Duodenal mucosa (tissue), 2 donors: ENCODE measurements around the gene NEK6.

Experiments used
- H3K27ac ChIP-seq: one replicate; pipeline ENCODE4 v1.7.0; 2013; ENCODE audit warnings: low read depth, low read length
- H3K27me3 ChIP-seq, 2 donors: one replicate each; pipeline ENCODE4 v1.7.0; 2013; ENCODE audit warnings: low read length in 2 of 2, control low read depth in 1 of 2; ENCODE audit not compliant: insufficient read depth in 2 of 2, control insufficient read depth in 1 of 2
- H3K36me3 ChIP-seq, 2 donors: one replicate each; pipeline ENCODE4 v1.7.0; 2013; ENCODE audit warnings: low read length in 2 of 2, control low read depth in 1 of 2; ENCODE audit not compliant: insufficient read depth in 2 of 2, control insufficient read depth in 1 of 2
- H3K4me1 ChIP-seq, 2 donors: one replicate each; pipeline ENCODE4 v1.7.0; 2013; ENCODE audit warnings: low read length in 2 of 2, control low read depth in 1 of 2; ENCODE audit not compliant: insufficient read depth in 2 of 2, control insufficient read depth in 1 of 2
- H3K4me3 ChIP-seq, 2 donors: one replicate each; pipeline ENCODE4 v1.7.0; 2013; ENCODE audit warnings: low read length in 2 of 2, low read depth in 1 of 2
- H3K9ac ChIP-seq, 2 donors: one replicate each; pipeline ENCODE4 v1.7.0; 2013; ENCODE audit warnings: low read length in 2 of 2, low read depth in 1 of 2
- H3K9me3 ChIP-seq, 2 donors: one replicate each; pipeline ENCODE4 v1.7.0; 2013; ENCODE audit warnings: low read length in 2 of 2, control low read depth in 1 of 2; ENCODE audit not compliant: control insufficient read depth in 1 of 2

NEK6 gene

DNA sequence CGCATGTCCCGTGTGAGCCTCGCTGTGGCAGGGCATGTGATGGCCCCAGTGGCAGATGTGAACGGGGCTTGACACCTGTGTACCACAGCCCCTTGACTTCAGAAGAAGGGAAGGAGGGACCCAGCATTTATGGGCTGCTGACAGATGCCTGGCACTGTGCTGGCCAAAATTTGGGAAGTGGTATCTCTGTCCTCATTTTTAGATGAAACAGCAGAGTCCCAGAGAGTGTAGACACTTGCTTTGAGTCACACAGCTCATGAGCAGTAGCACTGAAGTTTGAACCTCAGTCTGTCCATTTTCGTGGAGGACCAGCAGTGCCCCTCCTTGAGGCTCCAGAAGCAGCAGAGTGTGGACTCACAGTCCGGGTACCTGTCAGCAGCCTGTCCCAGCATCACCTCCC, 16.5 kb downstream of the NEK6 start:
- no peaks in the 10 kb centered on the region for H3K9me3 ChIP-seq
- H3K36me3 ChIP-seq = peaks cover 6 to 7% of the 10 kb centered on the region in 2 donors
- H3K4me3 ChIP-seq = no peak overlapping the region
- H3K27ac ChIP-seq = no peak overlapping the region
- peaks cover 33 to 45% of the 10 kb centered on the region in 2 donors for H3K4me1 ChIP-seq
- H3K9ac ChIP-seq = no peak overlapping the region
- no peaks in the 10 kb centered on the region for H3K27me3 ChIP-seq

GRCh38 chr9:124274738-124275137, 17.0 kb downstream of the NEK6 start:
- H3K9me3 ChIP-seq = no peaks in the 10 kb centered on the region
- peaks cover 6 to 7% of the 10 kb centered on the region in 2 donors for H3K36me3 ChIP-seq
- H3K27ac ChIP-seq = no peak overlapping the region
- no peaks in the 10 kb centered on the region for H3K27me3 ChIP-seq
- no peak overlapping the region for H3K4me3 ChIP-seq
- H3K9ac ChIP-seq = no peak overlapping the region
- peaks cover 35 to 49% of the 10 kb centered on the region in 2 donors for H3K4me1 ChIP-seq

GRCh38 chr9:124277420-124277819, 19.7 kb downstream of the NEK6 start:
- H3K27me3 ChIP-seq = no peaks in the 10 kb centered on the region
- no peaks in the 10 kb centered on the region for H3K9me3 ChIP-seq
- H3K9ac ChIP-seq = no peak overlapping the region
- H3K36me3 ChIP-seq = peaks cover 0 to 7% of the 10 kb centered on the region in 2 donors
- no peak overlapping the region for H3K4me3 ChIP-seq
- peaks cover 34 to 49% of the 10 kb centered on the region in 2 donors for H3K4me1 ChIP-seq
- H3K27ac ChIP-seq = no peak overlapping the region

DNA sequence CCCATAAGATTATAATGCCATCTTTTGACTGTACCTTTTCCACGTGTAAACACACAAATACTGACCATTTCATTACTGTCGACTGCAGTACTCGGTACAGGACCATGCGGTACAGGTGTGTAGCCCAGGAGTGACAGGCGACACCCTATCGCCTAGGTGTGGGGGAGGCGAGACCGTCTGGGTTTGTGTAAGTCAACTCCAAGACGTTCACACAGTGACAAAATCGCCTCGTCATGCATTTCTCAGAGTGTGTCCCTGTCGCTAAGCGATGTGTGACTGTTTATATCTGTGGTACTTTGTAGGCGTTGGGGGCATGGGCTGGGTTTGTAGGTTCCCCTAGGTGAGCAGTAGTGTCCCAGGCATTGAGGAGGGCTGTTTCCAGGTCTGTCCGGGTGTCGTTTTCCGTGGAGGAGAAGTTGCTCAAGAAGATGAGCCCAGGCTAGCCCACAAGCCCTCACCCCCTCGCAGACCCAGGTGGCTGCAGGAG, 20.3 kb downstream of the NEK6 start:
- Histone ChIP-seq H3K27me3 (no peaks in the 10 kb centered on the region), H3K4me1 (peaks cover 37 to 53% of the 10 kb centered on the region in 2 donors), H3K27ac (no peak overlapping the region), H3K36me3 (peaks cover 0 to 6% of the 10 kb centered on the region in 2 donors), H3K4me3 (no peak overlapping the region), H3K9me3 (no peaks in the 10 kb centered on the region), H3K9ac (no peak overlapping the region)

DNA sequence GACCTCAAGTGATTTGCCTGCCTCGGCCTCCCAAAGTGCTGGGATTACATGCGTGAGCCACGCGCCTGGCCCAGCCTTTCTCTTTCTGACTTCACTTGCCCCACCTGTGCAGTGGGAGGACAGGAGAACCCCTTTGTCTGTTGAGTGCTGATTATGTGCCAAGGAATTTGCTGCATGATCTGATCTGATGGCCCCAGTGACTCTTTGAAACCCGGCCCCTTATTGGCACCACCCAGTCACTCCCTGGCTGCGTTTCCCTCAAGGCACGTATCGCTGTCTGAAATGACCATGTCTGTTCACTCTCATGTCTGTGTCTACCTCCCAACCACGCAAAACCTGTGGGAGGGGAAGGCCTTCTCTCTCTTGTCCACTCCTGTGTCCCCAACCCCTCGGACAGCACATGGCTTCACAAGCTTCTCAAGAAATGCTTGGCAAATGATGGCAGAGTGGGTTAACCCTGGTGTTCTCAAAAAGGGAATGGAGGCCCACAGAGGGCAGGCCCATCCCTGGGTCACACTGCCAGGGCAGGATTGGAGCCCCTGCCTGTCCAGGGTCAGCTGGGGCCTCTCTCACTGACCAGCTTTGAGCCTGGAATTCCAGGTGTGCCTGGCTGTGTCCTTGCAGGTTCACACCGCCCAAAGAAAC, 21.9 kb downstream of the NEK6 start:
- Histone ChIP-seq H3K36me3 (peaks cover 0 to 4% of the 10 kb centered on the region in 2 donors), H3K27me3 (no peaks in the 10 kb centered on the region), H3K9me3 (no peaks in the 10 kb centered on the region), H3K4me1 (peaks cover 45 to 61% of the 10 kb centered on the region in 2 donors), H3K27ac (peak overlapping the region; percentile 67), H3K9ac (peak overlapping the region; percentile 32 to 39), H3K4me3 (no peak overlapping the region)

GRCh38 chr9:124280176-124280691, 22.5 kb downstream of the NEK6 start:
- Histone ChIP-seq H3K4me1 (peaks cover 51 to 66% of the 10 kb centered on the region in 2 donors), H3K36me3 (peaks cover 0 to 4% of the 10 kb centered on the region in 2 donors), H3K9ac (peak overlapping the region in 1 of 2 donors; percentile 39), H3K27me3 (no peaks in the 10 kb centered on the region), H3K27ac (peak overlapping the region; percentile 70), H3K4me3 (no peak overlapping the region), H3K9me3 (no peaks in the 10 kb centered on the region)

- H3K9me3 ChIP-seq = no peaks in the 10 kb centered on the region
- H3K27ac ChIP-seq = peak overlapping the region; percentile 67
- peak overlapping the region in 1 of 2 donors; percentile 30 for H3K4me3 ChIP-seq
- peaks cover 0 to 4% of the 10 kb centered on the region in 2 donors for H3K36me3 ChIP-seq
- peaks cover 68 to 84% of the 10 kb centered on the region in 2 donors for H3K4me1 ChIP-seq
- no peaks in the 10 kb centered on the region for H3K27me3 ChIP-seq
- H3K9ac ChIP-seq = peak overlapping the region; percentile 4 to 28
Measured at GRCh38 chr9:124281931-124282371, 24.2 kb downstream of the NEK6 start.

GRCh38 chr9:124282442-124283227, 24.9 kb downstream of the NEK6 start:
- no peaks in the 10 kb centered on the region for H3K27me3 ChIP-seq
- H3K9me3 ChIP-seq = no peaks in the 10 kb centered on the region
- H3K4me3 ChIP-seq = peak overlapping the region in 1 of 2 donors; percentile 30
- H3K9ac ChIP-seq = peak overlapping the region; percentile 28
- H3K27ac ChIP-seq = peak overlapping the region; percentile 67
- peaks cover 74 to 85% of the 10 kb centered on the region in 2 donors for H3K4me1 ChIP-seq
- H3K36me3 ChIP-seq = peaks cover 0 to 4% of the 10 kb centered on the region in 2 donors

DNA sequence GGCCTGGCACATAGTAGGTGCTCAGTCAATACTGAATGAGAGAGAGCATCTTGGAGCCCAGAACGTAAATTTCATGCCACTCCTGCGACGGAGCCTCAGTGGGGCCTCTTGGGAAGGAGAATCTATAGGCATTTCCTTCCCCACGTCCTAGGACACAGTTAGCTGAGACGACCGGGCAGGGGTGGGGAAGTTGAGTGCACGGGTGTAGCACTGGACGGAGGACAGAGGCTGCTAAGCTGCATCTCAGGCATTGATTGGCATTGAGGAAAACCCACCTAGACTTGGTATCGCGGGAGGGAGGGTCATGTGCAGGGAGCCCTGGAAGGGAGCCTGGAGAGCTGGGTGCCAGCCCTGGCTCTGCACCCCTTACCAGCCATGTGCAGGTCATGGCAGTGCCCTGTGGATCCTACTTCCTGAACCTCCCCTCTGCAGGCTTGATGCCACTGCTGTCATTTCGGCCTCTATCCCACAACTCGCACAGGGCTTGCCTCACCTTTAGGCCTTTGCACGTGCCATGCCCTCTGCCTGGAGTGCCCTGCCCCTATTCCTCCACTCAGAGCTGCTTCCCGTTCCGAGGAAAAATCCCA, 25.6 kb downstream of the NEK6 start:
- Histone ChIP-seq H3K9ac (peak overlapping the region; percentile 28), H3K27ac (peak overlapping the region; percentile 67), H3K36me3 (no peaks in the 10 kb centered on the region), H3K4me3 (no peak overlapping the region), H3K9me3 (no peaks in the 10 kb centered on the region), H3K27me3 (no peaks in the 10 kb centered on the region), H3K4me1 (peaks cover 79% of the 10 kb centered on the region in 2 donors)
